HG03460 (cell line): ENCODE data around the gene WDR36.

Source experiments
- ATAC-seq: cut with Tn5 transposase; IDR thresholded peaks from one replicate; pipeline ENCODE4 v1.9.1; 2021; ENCODE audit not compliant: unreplicated experiment

The WDR36 gene

GRCh38 chr5:111099058-111099778, 7.1 kb downstream of the WDR36 start:
- ATAC-seq, result no peak

- no peak for ATAC-seq
These were observed 14.3 kb downstream of the WDR36 start for GRCh38 chr5:111106320-111106948.

GRCh38 chr5:111107371-111107770, 15.2 kb downstream of the WDR36 start:
- no peak for ATAC-seq

- ATAC-seq, result no peak
These were observed 19.8 kb downstream of the WDR36 start for GRCh38 chr5:111111956-111112355.

- no peak for ATAC-seq
These were observed 21.5 kb downstream of the WDR36 start for GRCh38 chr5:111113678-111114077.

- no peak for ATAC-seq
These were observed 23.1 kb downstream of the WDR36 start for GRCh38 chr5:111115229-111115628.

- ATAC-seq, result no peak
These were observed 24.4 kb downstream of the WDR36 start for GRCh38 chr5:111116550-111116949.

- no peak for ATAC-seq
These were observed 25.0 kb downstream of the WDR36 start for GRCh38 chr5:111117136-111117535.

- no peak for ATAC-seq
These were observed 27.1 kb downstream of the WDR36 start for GRCh38 chr5:111119221-111119620.

GRCh38 chr5:111119856-111120255, 27.7 kb downstream of the WDR36 start:
- ATAC-seq, result no peak

- no peak for ATAC-seq
These were observed 28.8 kb downstream of the WDR36 start for GRCh38 chr5:111120911-111121310.

- no peak for ATAC-seq
These were observed 29.8 kb downstream of the WDR36 start for GRCh38 chr5:111121926-111122325.

- no peak for ATAC-seq
These were observed 30.2 kb downstream of the WDR36 start for GRCh38 chr5:111122398-111122797.

GRCh38 chr5:111124793-111125192, 32.6 kb downstream of the WDR36 start:
- no peak for ATAC-seq

- ATAC-seq, result no peak
These were observed 34.7 kb downstream of the WDR36 start for GRCh38 chr5:111126896-111127295.

- ATAC-seq, result no peak
These were observed 35.5 kb downstream of the WDR36 start for GRCh38 chr5:111127453-111128195.

GRCh38 chr5:111129938-111130337, 37.8 kb downstream of the WDR36 start:
- ATAC-seq, result no peak

GRCh38 chr5:111131356-111131755, 39.2 kb downstream of the WDR36 start:
- ATAC-seq, result no peak

GRCh38 chr5:111132076-111132475, 39.9 kb downstream of the WDR36 start:
- no peak for ATAC-seq

GRCh38 chr5:111132731-111133435, 40.7 kb downstream of the WDR36 start:
- no peak for ATAC-seq

GRCh38 chr5:111133436-111133751, 41.2 kb downstream of the WDR36 start:
- ATAC-seq, result no peak

GRCh38 chr5:111134087-111134486, 41.9 kb downstream of the WDR36 start:
- no peak for ATAC-seq
